Suppressor macrophage (primary cell): Measurements from ENCODE around the gene LAT.
"Not testable (repeated sequence)": the region's sequence is repeated elsewhere in the genome, so short reads cannot be mapped to it uniquely, and the experiment has no call there.

ENCODE experiments used
- DNase-seq, 4 experiments: peaks; one replicate each; pipeline ENCODE4 v3.0.0-alpha.2; 2020 to 2022
- total RNA-seq, 17 experiments: gene quantifications; one replicate each; lab custom pipeline; 2026; ENCODE audit warnings: mixed read lengths in 6 of 17, inconsistent platforms in 3 of 17; lab: John Stamatoyannopoulos, UW

Gene LAT, protein sequence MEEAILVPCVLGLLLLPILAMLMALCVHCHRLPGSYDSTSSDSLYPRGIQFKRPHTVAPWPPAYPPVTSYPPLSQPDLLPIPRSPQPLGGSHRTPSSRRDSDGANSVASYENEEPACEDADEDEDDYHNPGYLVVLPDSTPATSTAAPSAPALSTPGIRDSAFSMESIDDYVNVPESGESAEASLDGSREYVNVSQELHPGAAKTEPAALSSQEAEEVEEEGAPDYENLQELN
- 0 to 2.4 (median 0.39) reads per million in 17 experiments for total RNA-seq

DNA sequence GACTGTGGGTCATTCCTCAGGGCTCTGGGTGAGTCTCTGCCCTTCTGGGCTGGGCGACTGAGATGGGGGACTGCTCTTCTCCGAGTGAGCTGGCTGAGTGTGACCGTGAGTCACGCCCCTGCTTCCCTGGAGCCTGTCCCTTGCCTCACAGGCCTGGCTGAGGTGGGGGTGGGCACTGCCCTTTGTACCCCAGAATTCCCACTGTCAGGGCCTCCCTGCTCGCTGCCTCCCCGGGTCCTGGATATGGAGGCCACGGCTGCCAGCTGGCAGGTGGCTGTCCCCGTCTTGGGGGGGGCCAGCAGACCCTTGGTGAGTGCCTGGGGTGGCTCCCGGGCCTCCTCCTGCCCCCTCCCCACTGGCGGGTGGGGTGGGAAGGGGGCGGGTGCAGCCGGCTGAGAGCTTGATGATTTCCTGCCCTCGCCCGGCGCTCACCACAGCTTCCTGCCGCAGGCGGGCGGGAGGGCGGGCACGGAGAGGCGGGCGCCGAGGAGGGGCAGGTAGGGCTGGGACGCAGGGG, at the start of gene LAT:
TSS of gene LAT (plus strand) at position 434 of the 517 bp plus-strand sequence. CDS start 366 bp downstream, outside the sequence.
- peak; percentile 85 to 93 (median 90) for DNase-seq

DNA sequence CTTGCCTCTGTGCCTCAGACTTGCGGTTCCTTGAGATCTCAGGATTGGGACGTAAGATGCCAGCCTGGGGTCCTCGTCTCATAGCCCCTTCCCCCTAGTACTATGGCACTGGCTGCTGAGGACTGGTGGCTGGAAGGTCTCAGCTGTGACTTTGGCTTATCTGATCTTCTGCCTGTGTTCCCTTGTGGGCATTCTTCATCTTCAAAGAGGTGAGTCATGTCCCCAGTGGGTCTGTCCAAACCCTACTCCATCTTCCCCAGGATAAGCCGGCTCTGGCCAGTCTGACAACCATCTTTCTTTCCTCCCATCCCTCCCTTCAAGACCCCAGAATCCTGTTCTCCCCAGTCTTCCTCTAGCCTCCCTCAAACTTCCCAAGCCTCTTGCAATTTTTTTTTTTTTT, 49.5 kb upstream of the LAT start:
- no peak for DNase-seq

DNA sequence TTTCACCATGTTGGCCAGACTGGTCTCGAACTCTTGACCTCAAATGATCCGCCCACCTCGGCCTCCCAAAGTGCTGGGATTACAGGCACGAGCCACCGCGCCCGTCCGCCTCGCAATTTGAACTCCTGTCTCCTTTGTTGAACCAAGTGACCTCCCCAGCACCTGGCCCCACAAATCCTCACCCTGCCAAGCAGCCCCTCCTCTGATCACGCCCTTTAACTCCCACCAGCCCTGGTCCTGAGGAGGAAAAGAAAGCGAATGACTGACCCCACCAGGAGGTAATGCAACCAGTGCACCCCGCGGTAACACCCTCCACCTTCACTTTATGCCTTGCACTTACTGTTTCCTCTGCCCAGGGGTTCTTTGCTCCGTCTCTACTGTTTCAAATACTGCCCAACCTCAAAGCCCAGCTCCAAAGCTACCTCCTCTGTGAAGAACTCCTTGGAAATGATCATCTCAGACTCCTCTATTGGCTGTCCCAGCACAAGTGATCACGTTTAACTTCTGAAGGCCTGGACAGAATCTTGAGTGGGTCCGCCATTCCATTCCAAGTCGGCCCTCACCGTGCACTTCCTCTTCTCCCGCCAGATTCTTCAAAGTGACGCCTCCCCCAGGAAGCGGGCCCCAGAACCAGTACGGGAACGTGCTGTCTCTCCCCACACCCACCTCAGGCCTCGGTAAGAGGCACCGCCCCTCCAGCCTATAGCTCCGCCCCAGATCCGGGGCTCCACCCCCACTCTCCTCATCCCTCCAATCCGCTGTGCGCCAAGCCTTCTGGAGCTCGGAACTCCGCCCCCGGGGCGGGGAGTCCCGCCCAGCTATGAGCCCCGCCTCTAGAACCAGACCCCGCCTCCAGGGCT, 48.7 kb upstream of the LAT start:
- DNase-seq: peak; percentile 97 to 98 (median 98)

DNA sequence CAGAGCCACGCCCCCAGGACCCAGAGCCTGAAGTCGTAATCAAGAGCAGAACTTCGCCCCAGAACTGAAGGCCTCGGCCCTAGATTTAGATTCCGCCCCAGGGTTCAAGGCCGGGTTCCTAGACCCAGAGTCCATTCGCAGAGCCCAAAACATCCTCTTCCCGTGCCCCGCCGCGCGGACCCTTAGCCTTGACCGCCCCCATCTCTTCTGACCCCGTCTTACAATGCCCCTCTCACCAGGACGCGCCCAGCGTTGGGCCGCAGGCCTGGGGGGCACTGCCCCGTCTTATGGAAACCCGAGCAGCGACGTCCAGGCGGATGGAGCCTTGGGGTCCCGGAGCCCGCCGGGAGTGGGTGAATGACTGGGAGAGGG, 48.1 kb upstream of the LAT start:
- DNase-seq: no peak

DNA sequence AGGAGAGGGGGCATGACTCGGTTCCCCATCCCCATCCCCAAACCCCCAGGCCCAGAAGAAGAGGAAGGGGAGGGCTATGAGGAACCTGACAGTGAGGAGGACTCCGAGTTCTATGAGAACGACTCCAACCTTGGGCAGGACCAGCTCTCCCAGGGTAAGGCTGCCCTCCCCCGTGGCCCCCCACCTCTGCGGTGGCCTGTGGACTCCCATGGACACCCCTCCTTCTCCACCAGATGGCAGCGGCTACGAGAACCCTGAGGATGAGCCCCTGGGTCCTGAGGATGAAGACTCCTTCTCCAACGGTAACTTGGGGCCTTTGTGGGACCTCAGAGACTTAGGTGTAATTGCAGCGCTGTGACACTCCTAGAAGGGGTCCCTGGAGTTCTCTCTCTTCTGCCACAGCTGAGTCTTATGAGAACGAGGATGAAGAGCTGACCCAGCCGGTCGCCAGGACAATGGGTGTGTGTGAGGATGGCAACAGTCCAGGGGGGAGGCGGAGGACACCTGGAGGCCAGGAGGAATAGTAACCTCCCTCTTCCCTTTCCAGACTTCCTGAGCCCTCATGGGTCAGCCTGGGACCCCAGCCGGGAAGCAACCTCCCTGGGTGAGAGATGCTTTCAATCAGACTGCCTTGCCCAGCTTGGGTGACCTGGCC, 47.5 kb upstream of the LAT start:
- no peak for DNase-seq

DNA sequence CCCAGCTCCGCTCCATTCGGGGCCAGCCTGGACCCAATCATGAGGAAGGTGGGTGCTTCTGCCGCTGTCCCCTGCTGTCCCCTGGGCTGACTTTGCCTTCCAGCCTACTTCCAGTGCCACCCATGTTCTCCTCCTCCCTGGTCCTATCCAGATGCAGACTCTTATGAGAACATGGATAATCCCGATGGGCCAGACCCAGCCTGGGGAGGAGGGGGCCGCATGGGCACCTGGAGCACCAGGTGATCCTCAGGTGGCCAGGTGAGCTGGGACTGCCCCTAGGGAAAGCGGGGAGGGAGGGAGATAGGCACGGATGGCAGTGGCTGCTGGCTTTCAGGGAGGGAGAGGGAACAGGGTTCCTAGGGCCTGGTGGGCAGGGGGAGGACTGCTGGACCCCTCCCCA, 46.1 kb upstream of the LAT start:
- no peak for DNase-seq

DNA sequence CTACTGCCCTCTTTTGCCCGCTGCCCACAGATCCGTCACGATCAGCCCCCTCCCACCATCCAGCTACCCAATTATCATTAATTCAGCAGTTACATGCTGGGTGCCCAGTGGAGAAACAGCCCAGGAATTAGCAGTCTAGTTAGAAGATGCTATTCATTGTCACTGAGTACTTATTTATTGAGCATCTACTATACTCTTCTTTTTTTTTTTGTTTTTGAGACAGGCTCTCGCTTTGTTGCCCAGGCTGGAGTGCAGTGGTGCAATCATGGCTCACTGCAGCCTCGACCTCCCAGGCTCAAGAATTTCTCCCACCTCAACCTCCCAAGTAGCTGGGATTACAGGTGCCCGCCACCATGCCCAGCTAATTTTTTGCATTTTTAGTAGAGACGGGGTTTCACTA, 45.0 kb upstream of the LAT start:
- DNase-seq: not testable (repeated sequence)

DNA sequence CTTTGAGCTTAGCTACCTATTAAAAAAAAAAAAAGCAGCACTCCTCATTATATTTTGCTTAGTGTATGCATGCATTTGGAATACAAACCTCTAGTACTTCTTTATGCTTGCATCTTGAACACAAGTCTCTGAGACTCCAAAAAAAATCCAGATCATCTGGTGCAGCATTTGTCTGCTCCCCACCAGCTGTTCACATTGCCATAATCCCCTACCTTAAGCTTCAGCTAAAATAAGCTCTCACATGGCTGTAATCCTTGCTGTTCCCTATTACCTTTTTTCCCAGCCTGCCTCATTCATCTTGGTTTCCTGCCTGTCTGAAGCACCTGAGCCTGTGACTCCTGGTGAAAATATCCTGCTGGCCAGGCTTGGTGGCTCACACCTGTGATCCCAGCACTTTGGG, 41.6 kb upstream of the LAT start:
- no peak for DNase-seq

DNA sequence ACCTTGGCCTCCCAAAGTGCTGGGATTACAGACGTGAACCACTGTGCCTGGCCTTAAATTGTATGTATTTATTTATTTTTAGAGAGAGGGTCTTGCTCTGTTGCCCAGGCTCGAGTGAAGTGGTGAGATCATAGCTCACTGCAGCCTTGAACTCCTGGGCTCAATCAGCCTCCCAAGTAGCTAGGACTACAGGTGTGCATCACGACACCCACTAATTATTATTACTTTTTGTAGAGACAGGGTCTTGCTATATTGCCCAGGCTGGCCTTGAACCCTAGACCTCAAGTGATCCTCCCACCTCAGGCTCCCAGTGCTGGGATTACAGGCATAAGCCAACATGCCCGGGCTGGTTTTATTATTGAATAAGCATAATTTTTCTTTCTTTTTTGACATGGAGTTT, 38.2 kb upstream of the LAT start:
- DNase-seq: no peak

DNA sequence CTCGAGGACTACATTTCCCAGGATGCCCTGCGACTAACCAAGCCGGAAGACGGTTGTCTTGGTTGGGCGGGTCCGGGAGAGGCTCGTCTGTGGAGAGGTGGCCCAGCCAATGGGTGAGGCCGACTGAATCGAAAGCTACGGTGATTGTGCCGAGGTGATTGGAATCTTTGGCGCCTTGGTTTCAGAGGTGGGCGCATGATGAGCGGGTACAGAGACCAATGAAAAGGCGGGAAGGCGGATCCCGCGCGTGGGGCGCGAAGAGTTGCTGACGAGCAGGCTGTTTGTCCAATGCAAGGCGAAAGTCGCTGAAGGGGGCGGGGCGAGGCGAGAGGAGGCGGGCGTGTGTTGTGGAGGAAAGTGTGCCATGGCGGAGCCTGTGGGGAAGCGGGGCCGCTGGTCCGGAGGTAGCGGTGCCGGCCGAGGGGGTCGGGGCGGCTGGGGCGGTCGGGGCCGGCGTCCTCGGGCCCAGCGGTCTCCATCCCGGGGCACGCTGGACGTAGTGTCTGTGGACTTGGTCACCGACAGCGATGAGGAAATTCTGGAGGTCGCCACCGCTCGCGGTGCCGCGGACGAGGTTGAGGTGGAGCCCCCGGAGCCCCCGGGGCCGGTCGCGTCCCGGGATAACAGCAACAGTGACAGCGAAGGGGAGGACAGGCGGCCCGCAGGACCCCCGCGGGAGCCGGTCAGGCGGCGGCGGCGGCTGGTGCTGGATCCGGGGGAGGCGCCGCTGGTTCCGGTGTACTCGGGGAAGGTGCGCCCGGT, 34.0 kb upstream of the LAT start, which contains the start of gene NFATC2IP:
TSS of gene NFATC2IP (plus strand) at position 290 of the 762 bp plus-strand sequence. CDS start at position 365, 75 bp downstream.
- DNase-seq: peak; percentile 99 to 100 (median 100)

DNA sequence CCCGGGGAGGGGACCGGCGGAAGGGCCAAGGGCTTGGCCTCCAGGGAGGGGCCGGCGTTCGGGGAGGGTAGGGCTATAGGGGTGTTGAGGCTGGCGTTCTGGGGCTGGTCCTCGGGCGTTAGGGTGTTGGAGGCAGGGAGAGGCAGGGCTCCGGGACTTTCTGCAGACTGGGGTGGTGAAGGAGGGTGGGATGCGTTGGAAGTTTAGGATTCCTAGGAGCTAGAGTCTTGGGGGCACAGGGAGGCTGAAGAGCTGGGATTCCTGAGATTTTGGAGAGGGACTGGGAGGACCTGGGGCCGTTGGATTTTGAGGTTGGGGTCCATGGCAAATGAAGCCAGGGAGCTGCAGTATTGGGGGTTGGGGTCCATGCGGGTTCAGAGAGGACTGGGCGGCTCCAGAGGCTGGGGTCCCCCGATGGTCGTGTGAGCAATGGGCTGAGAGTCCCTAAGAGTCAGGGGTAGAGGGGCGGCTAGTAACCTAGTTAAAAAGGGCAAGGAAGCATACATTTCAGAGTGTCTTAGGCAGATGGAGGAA, 33.4 kb upstream of the LAT start:
- peak in 2 of 4 experiments; percentile 54 to 72 for DNase-seq

DNA sequence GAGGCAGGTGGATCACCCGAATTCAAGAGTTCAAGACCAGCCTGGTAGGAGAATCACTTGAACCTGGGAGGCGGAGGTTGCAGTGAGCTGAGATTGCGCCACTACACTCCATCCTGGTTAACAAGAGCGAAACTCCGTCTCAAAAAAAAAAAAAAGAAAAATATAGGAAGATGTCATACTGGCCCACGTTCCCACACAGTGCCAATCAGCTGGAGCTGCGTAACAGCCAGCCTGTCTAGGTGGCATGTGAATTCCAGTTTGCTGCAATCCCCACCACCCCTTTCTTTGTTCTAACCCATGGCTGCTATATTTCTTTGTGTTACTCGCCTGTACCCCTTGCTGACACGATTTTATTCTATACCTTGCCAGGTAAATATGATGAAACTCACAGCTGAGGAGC, 26.6 kb upstream of the LAT start:
- DNase-seq: peak in 1 of 4 experiments; percentile 29

DNA sequence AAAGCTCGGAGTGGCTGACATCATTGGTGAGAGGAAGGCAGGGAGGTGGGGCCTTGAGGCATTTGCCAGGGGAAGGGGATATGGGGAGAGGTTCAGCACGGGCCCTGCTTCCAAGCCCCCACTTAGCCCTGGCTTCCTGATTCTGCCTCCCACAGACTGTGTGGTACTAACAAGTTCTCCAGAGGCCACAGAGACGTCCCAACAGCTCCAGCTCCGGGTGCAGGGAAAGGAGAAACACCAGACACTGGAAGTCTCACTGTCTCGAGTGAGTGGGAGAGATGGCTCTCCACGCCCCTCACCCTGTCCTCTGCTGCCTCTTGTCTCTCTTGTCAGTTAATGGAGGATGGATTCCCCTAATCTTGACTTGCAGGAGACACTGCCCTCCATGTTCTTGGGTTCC, 26.0 kb upstream of the LAT start:
- DNase-seq: peak in 1 of 4 experiments; percentile 28

DNA sequence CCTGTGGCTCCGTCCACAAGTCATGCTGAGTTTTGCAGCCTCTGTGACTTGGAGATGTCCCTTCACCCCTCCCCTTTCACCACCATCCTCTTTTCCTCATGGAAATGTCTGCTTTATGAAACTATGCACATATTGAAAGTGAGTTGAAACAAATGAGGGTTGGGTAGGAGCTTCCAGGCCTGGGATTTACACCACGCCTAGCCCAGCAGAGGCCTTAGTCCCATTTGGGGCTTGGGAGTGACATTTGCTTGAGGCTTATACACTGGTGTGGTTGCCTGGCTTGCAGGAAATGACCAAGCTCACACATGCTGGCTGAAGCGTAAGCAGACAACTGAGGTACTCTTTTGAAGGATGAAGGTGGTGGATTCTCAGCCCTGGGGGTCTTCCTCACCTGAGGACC, 20.8 kb upstream of the LAT start:
- no peak for DNase-seq

DNA sequence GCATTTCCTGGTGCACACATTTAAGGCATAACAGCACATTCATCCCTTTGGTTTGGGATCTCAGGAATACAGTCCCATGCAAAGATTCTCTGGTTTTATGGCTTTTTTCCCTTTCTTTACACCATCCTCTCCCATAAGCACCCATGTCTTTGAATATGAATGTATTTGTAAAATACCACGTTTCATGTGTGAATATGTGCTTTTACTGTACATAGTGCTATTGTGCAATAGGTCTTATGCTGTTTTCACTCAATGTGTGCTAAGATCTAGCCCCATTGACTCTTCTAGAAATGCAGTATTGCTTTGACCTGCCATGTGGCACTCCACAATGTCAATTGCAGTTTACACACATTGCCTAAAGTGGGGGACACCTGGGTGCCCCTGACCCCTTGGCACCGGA, 20.4 kb upstream of the LAT start:
- no peak for DNase-seq

DNA sequence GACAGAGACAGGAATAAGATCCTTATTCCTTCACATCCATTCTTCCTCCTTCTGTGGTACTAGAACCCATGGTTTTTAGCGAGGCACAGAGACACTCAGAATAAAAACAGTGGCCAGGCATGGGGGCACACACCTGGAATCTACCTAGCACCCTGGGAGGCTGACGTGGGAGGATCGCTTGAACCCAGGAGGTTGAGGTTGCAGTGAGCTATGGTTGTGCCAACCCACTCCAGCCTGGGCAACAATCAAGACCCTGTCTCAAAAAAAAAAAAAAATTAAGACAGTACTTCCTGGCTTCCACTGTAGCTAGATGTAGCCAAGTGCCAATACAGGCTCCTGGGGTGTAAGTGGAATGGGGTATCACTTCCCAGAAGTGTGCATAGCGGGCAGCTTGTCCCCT, 17.7 kb upstream of the LAT start:
- no peak for DNase-seq

DNA sequence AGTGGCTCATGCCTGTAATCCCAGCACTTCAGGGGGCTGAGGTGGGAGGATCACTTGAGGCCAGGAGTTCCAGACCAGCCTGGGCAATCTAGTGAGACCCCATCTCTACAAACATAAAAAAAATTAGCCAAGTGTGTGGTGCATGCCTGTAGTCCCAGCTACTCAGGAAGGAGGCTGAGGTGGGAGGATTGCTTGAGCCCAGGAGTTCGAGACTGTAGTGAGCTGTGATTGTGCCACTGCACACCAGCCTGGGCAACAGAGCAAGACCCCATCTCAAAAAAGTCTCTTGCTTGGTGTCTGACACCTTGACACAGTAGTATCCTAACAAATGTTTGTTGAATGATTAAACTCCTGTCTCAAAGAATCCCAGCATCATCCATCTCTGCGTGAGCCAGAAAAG, 15.2 kb upstream of the LAT start:
- DNase-seq: not testable (repeated sequence)

DNA sequence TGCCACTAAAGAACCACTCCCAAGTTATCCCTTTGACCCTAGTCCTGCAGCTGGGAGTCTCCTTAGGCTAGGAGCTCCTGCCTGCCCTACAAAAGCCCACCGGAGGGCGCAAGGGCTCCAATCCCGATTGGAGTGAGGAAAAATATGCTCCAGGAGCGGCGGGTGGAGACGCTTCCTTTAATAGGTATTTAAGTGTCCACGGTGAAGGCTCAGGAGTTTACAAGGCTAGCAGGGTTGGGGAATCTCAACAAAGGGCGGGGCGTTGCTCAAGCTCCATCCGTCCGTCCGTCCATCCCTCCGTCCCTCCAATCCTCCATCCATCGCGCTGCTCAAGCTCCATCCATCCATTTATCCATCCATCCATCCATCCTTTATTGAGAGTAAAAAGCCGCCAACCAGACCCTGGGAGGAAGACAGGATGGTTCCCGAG, 10.8 kb upstream of the LAT start:
- peak; percentile 53 to 79 (median 67) for DNase-seq

DNA sequence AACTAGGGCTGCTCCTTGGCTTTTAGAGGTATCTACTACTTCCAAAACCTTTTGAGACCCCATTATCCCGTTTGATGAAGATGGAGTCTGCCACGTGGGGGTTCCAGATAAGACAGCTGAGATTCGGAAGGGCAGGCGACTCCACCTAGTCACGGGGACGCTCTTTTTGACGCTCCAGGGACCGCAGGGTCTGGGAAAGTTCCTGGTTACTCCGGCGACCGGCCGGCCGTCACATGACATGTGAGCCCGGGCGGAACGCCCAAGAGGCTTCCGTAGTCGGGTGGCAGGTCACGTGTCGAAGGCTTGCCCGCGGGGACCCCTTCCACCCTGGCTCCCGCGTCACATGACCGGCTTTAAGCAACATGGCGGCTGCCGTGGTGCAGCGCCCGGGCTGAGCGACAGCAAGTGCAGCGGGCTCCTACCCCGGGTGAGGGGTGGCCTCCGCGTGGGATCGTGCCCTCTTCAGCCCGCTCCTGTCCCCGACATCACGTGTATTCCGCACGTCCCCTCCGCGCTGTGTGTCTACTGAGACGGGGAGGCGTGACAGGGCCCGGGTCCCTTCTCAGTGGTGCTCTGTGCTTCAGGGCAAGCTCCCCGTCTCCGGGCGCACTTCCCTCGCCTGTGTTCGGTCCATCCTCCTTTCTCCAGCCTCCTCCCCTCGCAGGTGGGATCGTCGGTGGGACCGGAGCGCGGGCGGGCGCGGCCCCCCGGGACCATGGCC, 10.3 kb upstream of the LAT start, which contains the start of gene SPNS1:
TSS of gene SPNS1 (plus strand) at position 342 of the 721 bp plus-strand sequence. CDS start at position 716, 374 bp downstream.
- peak; percentile 97 to 99 (median 98) for DNase-seq

DNA sequence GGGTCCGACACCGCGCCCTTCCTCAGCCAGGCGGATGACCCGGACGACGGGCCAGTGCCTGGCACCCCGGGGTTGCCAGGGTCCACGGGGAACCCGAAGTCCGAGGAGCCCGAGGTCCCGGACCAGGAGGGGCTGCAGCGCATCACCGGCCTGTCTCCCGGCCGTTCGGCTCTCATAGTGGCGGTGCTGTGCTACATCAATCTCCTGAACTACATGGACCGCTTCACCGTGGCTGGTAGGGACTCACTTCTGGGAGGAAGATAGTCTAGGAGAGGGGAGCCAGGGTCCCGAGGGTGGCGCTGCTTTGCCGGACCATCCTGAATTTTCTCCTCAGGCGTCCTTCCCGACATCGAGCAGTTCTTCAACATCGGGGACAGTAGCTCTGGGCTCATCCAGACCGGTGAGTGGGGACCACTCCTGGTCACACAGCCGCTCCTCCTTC, 9.7 kb upstream of the LAT start:
- peak; percentile 12 to 39 (median 24) for DNase-seq
